K562 (cell line): ENCODE data around the gene PPP1R16B. TPM values are rescaled to one million over a fixed set of nuclear protein-coding genes. Genes with fewer than 3 reads are reported as not detected.
A peak's percentile ranks its signal among the peaks of the same experiment; 100 is the strongest.

Experiments
- ATAC-seq: fragments of 200-7000 bp; cut with Tn5 transposase; 3 replicates; pipeline ENCODE4 v1.9.1; 2020; ENCODE audit warnings: moderate library complexity
- BruUV-seq: library from RNA; stranded (reverse); fragments of 400-500 nt; replicated peaks from 2 replicates; lab custom pipeline; 2021; lab: Mats Ljungman, UMichigan
- CTCF ChIA-PET: fragments of 300-600 bp; formaldehyde crosslinking; extraction: SDS; loops from one replicate; lab custom pipeline; 2021; ENCODE audit warnings: low intra/inter-chr PET ratio; lab: Yijun Ruan, JAX
- POLR2A ChIA-PET: fragments of 300-600, 350-650 bp; sonication (Branson Sonifier 250); formaldehyde crosslinking; extraction: SDS; loops from one replicate; lab custom pipeline; 2021; ENCODE audit warnings: antibody characterized with exemption, inconsistent platforms; lab: Yijun Ruan, JAX
- DNase-seq, 4 experiments: peaks; one replicate each; pipeline versions ENCODE4 v3.0.0 to v3.0.0-alpha.2; 2011 to 2018; ENCODE audit warnings: low spot score in 3 of 4, mixed read lengths in 3 of 4; ENCODE audit errors: extremely low read depth in 1 of 4
- FAIRE-seq: peaks from 2 replicates; lab custom pipeline; 2011; peaks lifted over from hg19 to GRCh38; lab: Jason Lieb, UNC
- H2AFZ ChIP-seq: 2 replicates; pipeline ENCODE4 v1.6.0; 2011; ENCODE audit warnings: low read depth, low read length, control low read depth, inconsistent platforms
- H3K27ac ChIP-seq: fragments of 200-600 bp; 3 replicates; pipeline ENCODE4 v1.8.0; 2011; ENCODE audit warnings: low read depth, mild to moderate bottlenecking, control low read depth, inconsistent platforms, low read length, moderate library complexity, mixed read lengths; ENCODE audit errors: extremely low read depth
- H3K27me3 ChIP-seq, 2 experiments: fragments of 300-600 bp in 1 of 2; 2 replicates in 1 of 2; 3 replicates in 1 of 2; pipeline versions ENCODE4 v1.6.0 to v1.8.0; 2011; ENCODE audit warnings: inconsistent platforms in 2 of 2, low read length in 2 of 2, mild to moderate bottlenecking in 1 of 2, mixed read lengths in 1 of 2, moderate library complexity in 1 of 2; ENCODE audit not compliant: control insufficient read depth in 2 of 2, insufficient read depth in 2 of 2
- H3K36me3 ChIP-seq: fragments of 300-600 bp; 3 replicates; pipeline ENCODE4 v1.8.0; 2011; ENCODE audit warnings: mild to moderate bottlenecking, low read length, inconsistent platforms; ENCODE audit not compliant: control insufficient read depth, insufficient read depth
- H3K4me1 ChIP-seq, 2 experiments: fragments of 200-600 bp in 1 of 2; replicated peaks in 1 of 2; 2 replicates in 1 of 2; 3 replicates in 1 of 2; pipeline versions ENCODE4 v1.5.1 to v1.8.0; 2011; ENCODE audit warnings: inconsistent platforms in 2 of 2, low read length in 2 of 2, mild to moderate bottlenecking in 1 of 2, mixed read lengths in 1 of 2, moderate library complexity in 1 of 2; ENCODE audit not compliant: control insufficient read depth in 2 of 2, insufficient read depth in 2 of 2
- H3K4me2 ChIP-seq: 2 replicates; pipeline ENCODE4 v1.6.1; 2011; ENCODE audit warnings: low read length, control low read depth, inconsistent platforms, mixed read lengths; ENCODE audit not compliant: insufficient read depth
- H3K4me3 ChIP-seq: fragments of 200-600 bp; sonication (generic), shearing (Covaris generic); 2 replicates; pipeline ENCODE4 v1.5.1; 2016; ENCODE audit warnings: control low read depth, inconsistent platforms
- H3K79me2 ChIP-seq: fragments of 200-600 bp; 3 replicates; pipeline ENCODE4 v1.8.0; 2011; ENCODE audit warnings: low read length, inconsistent platforms; ENCODE audit not compliant: control insufficient read depth, insufficient read depth
- H3K9ac ChIP-seq, 2 experiments: 2 replicates each; pipeline versions ENCODE4 v1.6.0 to v1.6.1; 2011; ENCODE audit warnings: low read depth in 2 of 2, low read length in 2 of 2, control low read depth in 1 of 2, inconsistent platforms in 1 of 2, mild to moderate bottlenecking in 1 of 2, mixed read lengths in 1 of 2; ENCODE audit not compliant: insufficient read depth in 1 of 2
- H3K9me1 ChIP-seq: one replicate; pipeline ENCODE4 v1.6.0; 2011; ENCODE audit warnings: inconsistent platforms, mild to moderate bottlenecking, low read length, moderate library complexity; ENCODE audit not compliant: control insufficient read depth, insufficient read depth
- H3K9me3 ChIP-seq: replicated peaks from 2 replicates; pipeline ENCODE4 v1.5.1; 2011; ENCODE audit warnings: low read depth, low read length, inconsistent platforms; ENCODE audit not compliant: control insufficient read depth, insufficient read depth
- H4K20me1 ChIP-seq: replicated peaks from 2 replicates; pipeline ENCODE4 v1.6.1; 2011; ENCODE audit warnings: low read length, inconsistent platforms, mixed read lengths; ENCODE audit not compliant: control insufficient read depth, insufficient read depth
- CHD4 ChIP-seq: fragments of 200-600 bp; sonication (generic); IDR thresholded peaks from 3 replicates; pipeline ENCODE4 v1.6.1; 2012; ENCODE audit warnings: low read depth, mild to moderate bottlenecking, mixed read lengths, low read length, inconsistent platforms; ENCODE audit not compliant: insufficient read depth, insufficient replicate concordance, poor library complexity, severe bottlenecking
- CTBP1 ChIP-seq: fragments of 450-650 bp; IDR thresholded peaks from 2 replicates; pipeline ENCODE4 v1.6.1; 2016; ENCODE audit warnings: borderline replicate concordance
- DACH1 ChIP-seq: fragments of 450-650 bp; IDR thresholded peaks from 2 replicates; pipeline ENCODE4 v1.6.1; 2018; ENCODE audit not compliant: partially characterized antibody
- ESRRA ChIP-seq: fragments of 450-650 bp; IDR thresholded peaks from 2 replicates; pipeline ENCODE4 v1.6.1; 2014; ENCODE audit warnings: low read depth, mild to moderate bottlenecking, moderate library complexity, borderline replicate concordance
- FOXP1 ChIP-seq: sonication (generic); formaldehyde crosslinking; IDR thresholded peaks from 2 replicates; pipeline ENCODE4 v1.8.0; 2022; ENCODE audit warnings: mild to moderate bottlenecking, missing genetic modification reagents
- KLF13 ChIP-seq: fragments of 450-650 bp; IDR thresholded peaks from 2 replicates; pipeline ENCODE4 v1.6.1; 2016; ENCODE audit warnings: missing genetic modification characterization, low read depth, mild to moderate bottlenecking, missing compliant biosample characterization, moderate library complexity, borderline replicate concordance
- ZNF121 ChIP-seq: sonication (generic); formaldehyde crosslinking; conservative IDR thresholded peaks from 2 replicates; pipeline ENCODE4 v1.8.0; 2022; ENCODE audit warnings: missing genetic modification reagents
- whole genome bisulfite sequencing: fragments of 100-300 bp; shearing (Covaris generic); methylation state at CpG from one replicate; pipeline ENCODE4 v1.1.6; 2016; ENCODE audit warnings: low coverage, mixed read lengths; ENCODE audit not compliant: insufficient coverage; ENCODE audit errors: missing lambda C conversion rate; 5-methylcytosine and 5-hydroxymethylcytosine counted together
- in situ Hi-C: fragments of 300-500 bp; cut with MboI; formaldehyde crosslinking; loops from 4 replicates; pipeline ENCODE4 v1.15.0; 2018; ENCODE audit warnings: inconsistent platforms, mixed read lengths
- intact Hi-C: fragments of 100-400 bp; cut with micrococcal nuclease; formaldehyde crosslinking; loops from 2 replicates; pipeline ENCODE4 v1.14.2; 2022
- polyA plus RNA-seq, 8 experiments: library from polyadenylated mRNA; depleted of rRNA in 4 of 8; stranded (reverse) in 5 of 8; unstranded in 3 of 8; fragments of >200 nt; fragmentation: Nextera tagmentation in 2 of 8; fragmentation: Illumina TruSeq in 1 of 8; extraction: Ambion mirVana in 2 of 8; extraction: Trizol in 1 of 8; gene quantifications; 2 replicates each; pipeline versions ENCODE4 v1.2.1 to v1.2.3, GENCODE V29; 2011 to 2014; ENCODE audit warnings: inconsistent platforms in 1 of 8, missing spikeins in 1 of 8
- total RNA-seq, 7 experiments: library from RNA; depleted of rRNA in 6 of 7; stranded (reverse); fragments of >200 nt in 6 of 7; fragmentation: Illumina TruSeq in 2 of 7; extraction: Trizol in 2 of 7; gene quantifications; 2 replicates each; pipeline versions ENCODE4 v1.2.1 to v1.2.3, GENCODE V29; 2011 to 2021; ENCODE audit warnings: low replicate concordance in 1 of 7

Gene PPP1R16B
- total and polyA plus RNA-seq, 9 of the 15 experiments (the other 6 are each of a cell fraction or from before 2014, with no cell fraction given), result 1.5 to 11.5 (median 6.8) TPM

DNA sequence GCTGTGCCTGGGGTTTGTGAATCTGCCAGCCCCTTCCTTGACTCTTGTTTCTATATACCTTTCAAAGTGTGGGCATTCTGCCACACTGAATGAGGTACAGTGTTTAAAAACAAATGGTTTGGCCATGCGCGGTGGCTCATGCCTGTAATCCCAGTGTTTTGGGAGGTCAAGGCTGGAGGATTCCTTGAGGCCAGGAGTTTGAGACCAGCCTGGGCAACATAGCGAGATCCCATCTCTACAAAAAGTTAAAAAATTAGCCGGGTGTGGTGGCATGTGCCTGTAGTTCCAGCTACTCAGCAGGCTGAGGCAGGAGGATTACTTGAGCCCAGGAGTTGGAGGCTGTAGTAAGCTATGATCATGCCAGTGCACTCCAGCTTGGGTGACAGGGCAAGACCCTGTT is 126.5 kb downstream of the PPP1R16B start:
- no peaks in the 10 kb centered on the region for H3K27me3 ChIP-seq
- peaks cover 56% of the 10 kb centered on the region for H4K20me1 ChIP-seq
- H3K4me3 ChIP-seq, result peak overlapping the region; percentile 14; the same call in 1 of the 2 replicates
- no peak overlapping the region for H2AFZ ChIP-seq
- POLR2A ChIA-PET, result interaction anchor here (0.9 to 2.8 kb wide), 3 partner anchors 10 to 65 kb away, joined by 3 to 16 read pairs (median 4); no protein-coding TSS in a partner anchor
- peaks cover 10% of the 10 kb centered on the region for H3K9me1 ChIP-seq
- no peak for DNase-seq
- 85% methylated on average over 4 of the region's 4 CpGs for WGBS
- TF ChIP-seq FOXP1 (no peak), ESRRA (no peak), DACH1 (no peak), KLF13 (tag) (no peak), ZNF121 (CRISPR knock-in tag) (peak; percentile 79), CTBP1 (no peak), CHD4 (no peak)
- TF ChIP-seq, all 486 proteins: peak for 1
- Histone ChIP-seq H3K9me3 (no peaks in the 10 kb centered on the region), H3K79me2 (peaks cover 100% of the 10 kb centered on the region), H3K27ac (peak overlapping the region; percentile 35; the same call in 2 of the 3 replicates), H3K4me1 (peaks cover 8 to 49% of the 10 kb centered on the region in 2 experiments; a peak in 4 of 5 replicates), H3K9ac (peak overlapping the region in 1 of 2 experiments; percentile 32; a peak in 3 of 4 replicates), H3K36me3 (peaks cover 93% of the 10 kb centered on the region), H3K4me2 (peak overlapping the region; percentile 72)
- in situ Hi-C loops, result loop anchor here (5.0 kb wide), 1 partner anchor 105 kb away; no protein-coding TSS in a partner anchor
- intact Hi-C loops, result no loop called here
- no peak for ATAC-seq
- BruUV-seq, result no TSS peak
- no peak for FAIRE-seq
- CTCF ChIA-PET, result no interaction called here
